HepG2 (cell line): Measurements from ENCODE around the gene POLR2F. TPM values are rescaled to one million over a fixed set of nuclear protein-coding genes. Genes with fewer than 3 reads are reported as not detected.

Experiments
- ATAC-seq: fragments of 200-7000 bp; cut with Tn5 transposase; 3 replicates; pipeline ENCODE4 v1.9.1; 2020; ENCODE audit warnings: mild to moderate bottlenecking, moderate library complexity
- BruUV-seq: library from RNA; stranded (reverse); fragments of 400-500 nt; replicated peaks from 2 replicates; lab custom pipeline; 2021; lab: Mats Ljungman, UMichigan
- CTCF ChIA-PET: fragments of 300-600 bp; formaldehyde crosslinking; extraction: SDS; loops from one replicate; lab custom pipeline; 2021; ENCODE audit warnings: low total read pairs, inconsistent platforms, low intra/inter-chr PET ratio; lab: Yijun Ruan, JAX
- POLR2A ChIA-PET: fragments of 350-600 bp; sonication (Branson Sonifier 250); formaldehyde crosslinking; loops from one replicate; lab custom pipeline; 2020; ENCODE audit warnings: antibody characterized with exemption, inconsistent platforms; lab: Yijun Ruan, JAX
- DNase-seq: peaks from one replicate; pipeline ENCODE4 v3.0.0-alpha.2; 2015; ENCODE audit warnings: low spot score
- FAIRE-seq: peaks from 3 replicates; lab custom pipeline; 2011; peaks lifted over from hg19 to GRCh38; lab: Jason Lieb, UNC
- H2AFZ ChIP-seq: one replicate; pipeline ENCODE4 v1.6.1; 2011; ENCODE audit warnings: low read length, inconsistent platforms
- H3K27ac ChIP-seq: fragments of 300-600 bp; 3 replicates; pipeline ENCODE4 v1.8.0; 2011; ENCODE audit warnings: mixed run types, mild to moderate bottlenecking, mixed read lengths, low read length, inconsistent platforms; ENCODE audit not compliant: insufficient read depth; ENCODE audit errors: extremely low read length
- H3K27me3 ChIP-seq, 2 experiments: fragments of 200-600 bp in 1 of 2; 2 replicates in 1 of 2; 3 replicates in 1 of 2; pipeline versions ENCODE4 v1.6.0 to v1.8.0; 2011; ENCODE audit warnings: low read length in 2 of 2, mild to moderate bottlenecking in 2 of 2, moderate library complexity in 2 of 2, inconsistent platforms in 1 of 2; ENCODE audit not compliant: insufficient read depth in 2 of 2, control insufficient read depth in 1 of 2
- H3K36me3 ChIP-seq, 2 experiments: fragments of 200-600 bp in 1 of 2; replicated peaks in 1 of 2; 2 replicates in 1 of 2; 3 replicates in 1 of 2; pipeline versions ENCODE4 v1.5.1 to v1.8.0; 2011; ENCODE audit warnings: low read length in 2 of 2, inconsistent platforms in 1 of 2; ENCODE audit not compliant: insufficient read depth in 2 of 2, control insufficient read depth in 1 of 2
- H3K4me1 ChIP-seq: 2 replicates; pipeline ENCODE4 v1.5.1; 2012; ENCODE audit warnings: low read length, inconsistent platforms; ENCODE audit not compliant: insufficient read depth
- H3K4me2 ChIP-seq: 2 replicates; pipeline ENCODE4 v1.6.0; 2011; ENCODE audit warnings: low read depth, low read length, inconsistent platforms
- H3K4me3 ChIP-seq, 3 experiments: fragments of 200-600 bp in 1 of 3; sonication (generic), shearing (Covaris generic) in 1 of 3; replicated peaks in 1 of 3; 2 replicates each; pipeline ENCODE4 v1.5.1; 2011 to 2016; ENCODE audit warnings: low read length in 3 of 3, inconsistent platforms in 2 of 3, low read depth in 2 of 3, mild to moderate bottlenecking in 2 of 3, control low read depth in 1 of 3, mixed read lengths in 1 of 3; ENCODE audit not compliant: insufficient read depth in 1 of 3
- H3K79me2 ChIP-seq: one replicate; pipeline ENCODE4 v1.6.1; 2011; ENCODE audit warnings: low read length, inconsistent platforms; ENCODE audit not compliant: insufficient read depth
- H3K9ac ChIP-seq: 2 replicates; pipeline ENCODE4 v1.6.0; 2011; ENCODE audit warnings: mild to moderate bottlenecking, low read depth, low read length, inconsistent platforms; ENCODE audit not compliant: insufficient read depth
- H3K9me3 ChIP-seq: 2 replicates; pipeline ENCODE4 v1.5.1; 2012; ENCODE audit warnings: mild to moderate bottlenecking, low read length
- H4K20me1 ChIP-seq: 2 replicates; pipeline ENCODE4 v1.6.0; 2011; ENCODE audit warnings: inconsistent platforms, mild to moderate bottlenecking, low read length, moderate library complexity; ENCODE audit not compliant: insufficient read depth
- CHD2 ChIP-seq: IDR thresholded peaks from 2 replicates; pipeline ENCODE4 v1.6.1; 2011; ENCODE audit warnings: low read depth, low read length, improper control_type of control experiment
- HNRNPLL ChIP-seq: fragments of 200-400 bp; formaldehyde crosslinking; IDR thresholded peaks from 2 replicates; pipeline ENCODE4 v1.6.1; 2017; ENCODE audit warnings: mild to moderate bottlenecking, low read depth, low read length; ENCODE audit not compliant: poor library complexity, severe bottlenecking
- HOXA9 ChIP-seq: sonication (generic); formaldehyde crosslinking; IDR thresholded peaks from 2 replicates; pipeline ENCODE4 v1.8.1; 2022; ENCODE audit warnings: missing genetic modification reagents, mild to moderate bottlenecking, moderate library complexity, borderline replicate concordance
- THYN1 ChIP-seq: sonication (generic); formaldehyde crosslinking; IDR thresholded peaks from 2 replicates; pipeline ENCODE4 v1.8.1; 2023; ENCODE audit warnings: low read depth, mild to moderate bottlenecking, moderate library complexity, missing genetic modification reagents, borderline replicate concordance
- YEATS4 ChIP-seq: sonication (generic); formaldehyde crosslinking; IDR thresholded peaks from 2 replicates; pipeline ENCODE4 v1.4.0; 2020; ENCODE audit warnings: missing genetic modification reagents, borderline replicate concordance
- ZFP36L2 ChIP-seq: sonication (generic); formaldehyde crosslinking; IDR thresholded peaks from 2 replicates; pipeline ENCODE4 v1.4.0; 2020; ENCODE audit warnings: missing genetic modification reagents
- ZNF10 ChIP-seq: sonication (generic); formaldehyde crosslinking; IDR thresholded peaks from 2 replicates; pipeline ENCODE4 v1.4.0; 2020; ENCODE audit warnings: mild to moderate bottlenecking, low read depth, missing genetic modification reagents, borderline replicate concordance
- ZNF552 ChIP-seq: sonication (generic); formaldehyde crosslinking; IDR thresholded peaks from 2 replicates; pipeline ENCODE4 v1.9.0; 2022; ENCODE audit warnings: missing genetic modification reagents, mild to moderate bottlenecking, borderline replicate concordance
- ZNF577 ChIP-seq: sonication (generic); formaldehyde crosslinking; IDR thresholded peaks from 2 replicates; pipeline ENCODE4 v1.4.0; 2020; ENCODE audit warnings: mild to moderate bottlenecking, low read depth, missing genetic modification reagents, borderline replicate concordance
- ZNF883 ChIP-seq: sonication (generic); formaldehyde crosslinking; IDR thresholded peaks from 2 replicates; pipeline ENCODE4 v1.5.1; 2020; ENCODE audit warnings: mild to moderate bottlenecking, missing genetic modification reagents; ENCODE audit errors: not compliant biosample characterization
- WGBS: methylation state at CpG from one replicate; pipeline ENCODE4 v1.1.6; 2017; ENCODE audit warnings: low lambda C conversion rate; 5-methylcytosine and 5-hydroxymethylcytosine counted together
- in situ Hi-C: cut with HindIII; loops from 2 replicates; pipeline ENCODE4 v1.10.0; 2017; ENCODE audit warnings: low pct_unique_long_range_greater_than_20kb; ENCODE audit not compliant: extremely low pct_ligation_motif_present
- intact Hi-C: fragments of 100-400 bp; cut with micrococcal nuclease; formaldehyde crosslinking; loops from one replicate; pipeline ENCODE4 v1.10.0; 2022; ENCODE audit not compliant: unreplicated experiment
- polyA plus RNA-seq, 8 experiments: library from polyadenylated mRNA; depleted of rRNA in 3 of 8; stranded (reverse) in 7 of 8; unstranded in 1 of 8; fragments of >200 nt; fragmentation: Illumina TruSeq in 4 of 8; extraction: Trizol in 4 of 8; gene quantifications; 2 replicates each; pipeline versions ENCODE4 v1.2.1 to v1.2.3, GENCODE V29; 2011 to 2016; ENCODE audit warnings: low read depth in 4 of 8, missing spikeins in 1 of 8, mixed read lengths in 1 of 8; ENCODE audit not compliant: insufficient read depth in 1 of 8
- total RNA-seq, 5 experiments: library from RNA; depleted of rRNA; stranded (reverse); fragments of >200 nt; fragmentation: Illumina TruSeq; extraction: Trizol; gene quantifications; 2 replicates each; pipeline ENCODE4 v1.2.3, GENCODE V29; 2016; ENCODE audit warnings: low read depth in 1 of 5
- TF ChIP-seq, protein P1 (sequence below): IDR thresholded peaks from 2 replicates; pipeline ENCODE4 v1.6.1; 2016; ENCODE audit warnings: missing compliant biosample characterization, missing genetic modification reagents, borderline replicate concordance
- TF ChIP-seq, protein P2 (sequence below): sonication (generic); formaldehyde crosslinking; IDR thresholded peaks from 2 replicates; pipeline ENCODE4 v1.4.0; 2020; ENCODE audit warnings: missing genetic modification reagents
- TF ChIP-seq, protein P3 (sequence below): sonication (generic); formaldehyde crosslinking; IDR thresholded peaks from 2 replicates; pipeline ENCODE4 v1.8.1; 2023; ENCODE audit warnings: missing genetic modification reagents, mild to moderate bottlenecking, borderline replicate concordance

Gene POLR2F
- total and polyA plus RNA-seq, 2 of the 13 experiments (the other 11 are each of a cell fraction or from before 2014, with no cell fraction given) = 135 to 158 TPM

DNA sequence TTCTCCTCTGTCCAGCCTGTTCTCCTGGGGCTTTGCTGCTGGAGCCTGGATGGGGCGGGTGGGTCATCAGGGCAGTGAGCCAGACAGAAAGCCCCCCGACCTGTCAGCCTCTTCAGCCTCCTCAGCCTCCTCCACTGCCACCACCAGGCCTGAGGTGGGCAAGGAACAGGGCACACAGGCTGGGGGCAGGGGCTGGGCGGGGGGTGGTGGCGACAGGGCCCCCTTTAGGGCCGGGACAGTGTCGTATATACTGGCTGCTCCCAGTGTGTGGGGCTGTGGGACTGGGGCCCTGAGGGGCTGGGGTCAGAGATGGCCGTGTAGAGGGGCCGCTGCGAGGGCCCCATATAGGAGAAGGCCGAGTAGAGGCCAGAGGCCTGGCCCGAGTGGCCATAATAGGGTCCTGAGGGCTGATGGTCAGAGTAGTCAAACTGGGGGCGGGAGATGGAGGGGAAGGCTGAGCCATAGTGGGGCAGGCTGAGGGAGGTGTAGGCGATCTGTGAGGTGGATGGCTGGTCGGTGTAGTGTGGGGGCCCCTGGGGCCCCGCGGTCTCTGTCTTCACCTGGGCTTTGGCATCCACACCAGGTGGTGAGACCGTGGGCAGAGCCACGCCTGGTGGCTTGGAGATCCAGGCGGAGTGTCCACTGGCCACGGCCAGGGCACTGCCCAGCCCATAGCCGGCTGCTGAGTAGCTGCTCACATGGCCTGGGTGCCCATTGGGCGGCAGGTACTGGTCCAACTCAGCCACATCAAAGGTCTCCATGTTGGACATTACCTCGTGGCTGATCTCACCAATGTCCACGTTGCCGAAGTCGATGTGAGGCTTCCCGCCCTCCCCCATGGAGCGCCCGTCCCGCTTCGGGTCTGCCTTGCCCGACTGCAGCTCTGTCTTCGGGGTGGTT, 20.0 kb downstream of the POLR2F start:
- CTCF ChIA-PET = no interaction called here
- POLR2A ChIA-PET = no interaction called here

More for the DNA sequence above, 20.0 kb downstream of the POLR2F start:
- H3K9me3 ChIP-seq = no peaks in the 10 kb centered on the region
- peaks cover 37% of the 10 kb centered on the region for H3K4me1 ChIP-seq
- TF ChIP-seq HOXA9 (CRISPR knock-in tag) (no peak), ZNF577 (CRISPR knock-in tag) (no peak), ZFP36L2 (CRISPR knock-in tag) (no peak), ZNF883 (CRISPR knock-in tag) (no peak), YEATS4 (no peak), HNRNPLL (no peak), ZNF552 (CRISPR knock-in tag) (no peak), ZNF10 (CRISPR knock-in tag) (no peak), THYN1 (no peak), CHD2 (no peak)
- TF ChIP-seq, protein P1, sequence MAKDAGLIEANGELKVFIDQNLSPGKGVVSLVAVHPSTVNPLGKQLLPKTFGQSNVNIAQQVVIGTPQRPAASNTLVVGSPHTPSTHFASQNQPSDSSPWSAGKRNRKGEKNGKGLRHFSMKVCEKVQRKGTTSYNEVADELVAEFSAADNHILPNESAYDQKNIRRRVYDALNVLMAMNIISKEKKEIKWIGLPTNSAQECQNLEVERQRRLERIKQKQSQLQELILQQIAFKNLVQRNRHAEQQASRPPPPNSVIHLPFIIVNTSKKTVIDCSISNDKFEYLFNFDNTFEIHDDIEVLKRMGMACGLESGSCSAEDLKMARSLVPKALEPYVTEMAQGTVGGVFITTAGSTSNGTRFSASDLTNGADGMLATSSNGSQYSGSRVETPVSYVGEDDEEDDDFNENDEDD (CRISPR knock-in tag) = no peak
- TF ChIP-seq, protein P2, sequence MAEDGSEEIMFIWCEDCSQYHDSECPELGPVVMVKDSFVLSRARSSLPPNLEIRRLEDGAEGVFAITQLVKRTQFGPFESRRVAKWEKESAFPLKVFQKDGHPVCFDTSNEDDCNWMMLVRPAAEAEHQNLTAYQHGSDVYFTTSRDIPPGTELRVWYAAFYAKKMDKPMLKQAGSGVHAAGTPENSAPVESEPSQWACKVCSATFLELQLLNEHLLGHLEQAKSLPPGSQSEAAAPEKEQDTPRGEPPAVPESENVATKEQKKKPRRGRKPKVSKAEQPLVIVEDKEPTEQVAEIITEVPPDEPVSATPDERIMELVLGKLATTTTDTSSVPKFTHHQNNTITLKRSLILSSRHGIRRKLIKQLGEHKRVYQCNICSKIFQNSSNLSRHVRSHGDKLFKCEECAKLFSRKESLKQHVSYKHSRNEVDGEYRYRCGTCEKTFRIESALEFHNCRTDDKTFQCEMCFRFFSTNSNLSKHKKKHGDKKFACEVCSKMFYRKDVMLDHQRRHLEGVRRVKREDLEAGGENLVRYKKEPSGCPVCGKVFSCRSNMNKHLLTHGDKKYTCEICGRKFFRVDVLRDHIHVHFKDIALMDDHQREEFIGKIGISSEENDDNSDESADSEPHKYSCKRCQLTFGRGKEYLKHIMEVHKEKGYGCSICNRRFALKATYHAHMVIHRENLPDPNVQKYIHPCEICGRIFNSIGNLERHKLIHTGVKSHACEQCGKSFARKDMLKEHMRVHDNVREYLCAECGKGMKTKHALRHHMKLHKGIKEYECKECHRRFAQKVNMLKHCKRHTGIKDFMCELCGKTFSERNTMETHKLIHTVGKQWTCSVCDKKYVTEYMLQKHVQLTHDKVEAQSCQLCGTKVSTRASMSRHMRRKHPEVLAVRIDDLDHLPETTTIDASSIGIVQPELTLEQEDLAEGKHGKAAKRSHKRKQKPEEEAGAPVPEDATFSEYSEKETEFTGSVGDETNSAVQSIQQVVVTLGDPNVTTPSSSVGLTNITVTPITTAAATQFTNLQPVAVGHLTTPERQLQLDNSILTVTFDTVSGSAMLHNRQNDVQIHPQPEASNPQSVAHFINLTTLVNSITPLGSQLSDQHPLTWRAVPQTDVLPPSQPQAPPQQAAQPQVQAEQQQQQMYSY (CRISPR knock-in tag) = no peak
- TF ChIP-seq, protein P3, sequence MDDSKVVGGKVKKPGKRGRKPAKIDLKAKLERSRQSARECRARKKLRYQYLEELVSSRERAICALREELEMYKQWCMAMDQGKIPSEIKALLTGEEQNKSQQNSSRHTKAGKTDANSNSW = no peak
- intact Hi-C loops = no loop called here
- H3K4me2 ChIP-seq = no peak overlapping the region
- WGBS = 97% methylated on average over 29 of the region's 33 CpGs
- H3K27ac ChIP-seq = no peak overlapping the region
- no peak for ATAC-seq
- no peak overlapping the region for H3K9ac ChIP-seq
- no peaks in the 10 kb centered on the region for H3K27me3 ChIP-seq
- no peaks in the 10 kb centered on the region; a peak in 3 of 5 replicates for H3K36me3 ChIP-seq
- no peak for DNase-seq
- no peaks in the 10 kb centered on the region for H3K79me2 ChIP-seq
- FAIRE-seq = no peak
- no peak overlapping the region for H2AFZ ChIP-seq
- H3K4me3 ChIP-seq = no peak overlapping the region
- BruUV-seq = no TSS peak
- no peaks in the 10 kb centered on the region for H4K20me1 ChIP-seq
- in situ Hi-C loops = no loop called here
